NCI-H2107 (cell line): Measurements from ENCODE around the gene CPM.

Experiments
- DNase-seq: peaks from one replicate; lab custom pipeline; 2025; lab: John Stamatoyannopoulos, UW

The CPM gene

GRCh38 chr12:68956466-68956865 is 23.5 kb upstream of the CPM start:
- no peak for DNase-seq

GRCh38 chr12:68954811-68955210 is 21.8 kb upstream of the CPM start:
- no peak for DNase-seq

GRCh38 chr12:68953536-68953935 is 20.6 kb upstream of the CPM start:
- DNase-seq, result no peak

DNA sequence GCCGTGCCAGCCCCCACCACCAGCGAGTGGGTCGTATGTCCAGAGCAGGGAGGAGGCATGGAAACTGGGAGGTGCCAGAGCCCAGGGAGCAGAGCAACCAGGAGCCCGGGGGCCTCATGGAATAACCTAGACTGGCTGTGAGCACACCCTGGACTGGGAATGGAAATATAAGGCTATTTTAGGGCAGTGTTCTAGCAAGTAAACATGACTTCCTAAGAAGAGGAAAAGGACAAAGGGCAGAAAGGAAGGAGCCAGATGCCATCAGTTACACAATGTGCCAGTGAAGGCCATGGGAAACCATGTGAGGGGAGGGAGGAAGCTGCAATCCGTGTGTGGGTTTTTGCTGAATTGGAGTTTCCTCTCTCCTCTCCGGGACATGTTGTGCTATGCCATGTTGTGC is 18.7 kb upstream of the CPM start:
- DNase-seq, result no peak

DNA sequence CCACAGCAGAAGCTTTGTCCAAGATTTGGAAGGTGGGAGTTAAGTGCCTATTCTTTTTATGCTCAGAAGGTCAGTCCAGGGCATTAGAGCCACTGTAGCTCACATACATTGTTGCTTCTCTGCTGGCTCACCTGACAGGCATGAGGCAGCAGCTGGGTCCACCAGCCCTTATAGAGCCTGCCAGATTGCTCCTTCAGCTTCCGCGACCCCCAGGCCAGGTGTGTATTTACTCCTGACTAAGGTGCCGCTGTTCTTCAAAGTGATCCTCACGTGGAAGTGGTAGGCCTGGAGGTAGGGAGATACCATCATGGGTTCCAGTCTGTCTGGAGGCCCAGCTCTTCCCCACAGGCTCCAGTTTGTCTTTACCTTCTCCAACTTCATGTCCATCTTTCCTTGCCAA is 17.5 kb upstream of the CPM start:
- no peak for DNase-seq

DNA sequence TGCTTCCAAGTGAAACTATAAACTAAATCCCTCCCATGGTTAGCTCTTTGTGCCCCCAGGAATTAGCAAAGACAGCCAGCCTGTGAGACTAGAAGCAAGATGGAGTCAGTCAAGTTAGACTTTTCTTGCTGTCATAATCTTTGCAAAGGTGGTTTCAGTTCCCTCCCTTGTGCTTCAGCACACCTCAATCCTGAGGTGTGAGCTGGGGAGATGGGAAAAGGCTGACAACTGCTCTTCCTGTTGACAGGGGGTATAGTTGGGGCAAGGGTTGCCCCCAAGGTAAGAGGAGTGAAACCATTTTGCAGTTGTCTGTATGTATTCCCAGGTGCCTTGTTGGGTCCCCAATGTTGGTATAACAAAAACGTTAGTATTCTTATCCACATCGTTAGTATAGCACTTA is 12.3 kb upstream of the CPM start:
- no peak for DNase-seq

- no peak for DNase-seq
These were observed 11.5 kb upstream of the CPM start for GRCh38 chr12:68944296-68945076.

DNA sequence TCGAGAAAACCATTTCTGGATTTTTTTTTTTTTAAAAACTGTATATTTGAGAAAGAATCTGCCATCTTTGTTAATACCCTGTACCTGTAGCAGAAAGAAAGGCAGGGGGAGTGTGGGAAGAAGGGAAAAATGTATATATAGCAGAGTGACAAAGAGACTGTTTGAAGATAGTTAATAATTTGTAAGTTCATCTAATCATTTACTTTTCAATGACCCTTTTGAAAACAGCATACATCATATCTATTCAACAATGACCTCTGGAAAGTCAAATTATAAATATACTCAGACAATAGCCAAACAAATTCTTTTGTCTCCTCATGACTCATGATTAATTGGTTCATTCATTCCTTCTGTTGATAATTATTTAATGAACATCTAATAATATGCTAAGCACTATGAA is 10.9 kb upstream of the CPM start:
- no peak for DNase-seq

DNA sequence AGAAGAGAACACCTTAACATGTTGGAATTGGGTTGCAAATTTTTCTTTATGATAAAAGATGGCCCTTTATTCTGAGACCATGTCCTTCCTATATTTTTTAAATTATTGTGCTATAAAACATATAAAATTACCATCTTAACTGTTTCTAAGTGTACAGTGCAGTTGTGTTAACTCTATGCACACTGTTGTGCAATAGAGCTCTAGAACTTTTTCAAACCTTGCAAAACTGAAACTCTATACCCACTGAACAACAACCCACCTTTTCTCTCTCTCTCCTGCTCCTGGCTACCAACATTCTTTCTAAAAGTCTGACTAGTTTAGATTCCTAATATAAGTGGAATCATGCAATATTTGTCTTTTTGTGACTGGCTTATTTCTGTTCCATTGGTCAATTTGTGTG is 7.8 kb upstream of the CPM start:
- no peak for DNase-seq

GRCh38 chr12:68939505-68939904 is 6.5 kb upstream of the CPM start:
- DNase-seq, result no peak

GRCh38 chr12:68934392-68934791 is 1.4 kb upstream of the CPM start:
- DNase-seq, result no peak

GRCh38 chr12:68932128-68932960 is 627 bp downstream of the CPM start:
- DNase-seq, result no peak

DNA sequence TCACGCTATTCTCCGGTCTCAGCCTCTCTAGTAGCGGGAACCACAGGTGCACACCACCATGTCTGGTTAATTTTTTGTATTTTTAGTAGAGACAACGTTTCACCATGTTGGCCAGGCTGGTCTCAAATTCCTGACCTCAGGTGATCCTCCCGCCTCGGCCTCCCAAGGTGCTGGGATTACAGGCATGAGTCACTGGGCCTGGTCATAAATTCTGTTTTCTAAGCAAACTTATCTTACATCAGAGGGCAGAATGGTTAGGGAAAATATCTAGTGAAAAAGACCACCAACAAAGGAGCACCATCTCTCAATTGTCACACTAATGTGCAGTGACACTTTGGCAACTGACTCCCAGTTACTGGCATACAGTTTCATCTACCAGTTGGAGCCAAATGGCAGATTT is 2.8 kb downstream of the CPM start:
- no peak for DNase-seq

DNA sequence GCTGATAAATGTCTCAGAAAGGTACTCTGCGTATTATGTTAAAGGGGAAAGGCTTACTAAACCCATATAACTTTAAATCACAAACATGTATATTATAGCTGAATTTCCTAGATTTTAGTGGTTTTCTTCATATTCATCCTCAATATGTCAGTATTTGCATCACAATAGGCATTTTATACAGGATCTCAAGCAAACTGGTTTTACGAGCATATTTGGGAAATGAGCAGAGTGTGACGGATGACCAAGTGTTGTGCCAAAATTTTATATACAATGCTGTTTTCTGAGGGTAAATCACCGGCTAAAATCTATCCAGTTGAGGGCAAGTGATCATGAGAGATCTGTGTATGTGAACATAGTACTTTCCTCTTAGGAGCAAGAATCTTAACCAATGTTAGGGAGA is 8.4 kb downstream of the CPM start:
- DNase-seq, result no peak

GRCh38 chr12:68919581-68920239 is 13.3 kb downstream of the CPM start:
- no peak for DNase-seq

GRCh38 chr12:68918960-68919359 is 14.0 kb downstream of the CPM start:
- no peak for DNase-seq

DNA sequence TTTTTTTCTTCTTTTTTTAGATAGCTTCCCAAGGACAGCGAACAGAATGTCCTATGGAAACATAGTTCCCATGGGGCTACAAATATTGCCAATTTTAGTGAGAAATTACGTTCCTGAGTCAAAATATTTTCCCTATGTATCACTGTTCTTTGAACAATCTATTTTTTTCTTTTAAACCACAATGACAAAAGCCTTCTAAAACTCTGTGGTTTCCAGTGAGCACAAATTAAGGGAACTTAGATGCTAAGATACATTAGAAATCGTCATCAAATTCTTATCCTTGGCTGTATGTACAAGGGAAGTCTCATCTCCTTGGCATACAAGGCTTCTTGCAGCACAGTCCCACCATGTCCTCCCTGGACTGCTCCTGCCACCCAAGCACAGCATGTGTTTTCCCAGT is 17.9 kb downstream of the CPM start:
- no peak for DNase-seq

GRCh38 chr12:68913682-68914081 is 19.3 kb downstream of the CPM start:
- DNase-seq, result no peak

DNA sequence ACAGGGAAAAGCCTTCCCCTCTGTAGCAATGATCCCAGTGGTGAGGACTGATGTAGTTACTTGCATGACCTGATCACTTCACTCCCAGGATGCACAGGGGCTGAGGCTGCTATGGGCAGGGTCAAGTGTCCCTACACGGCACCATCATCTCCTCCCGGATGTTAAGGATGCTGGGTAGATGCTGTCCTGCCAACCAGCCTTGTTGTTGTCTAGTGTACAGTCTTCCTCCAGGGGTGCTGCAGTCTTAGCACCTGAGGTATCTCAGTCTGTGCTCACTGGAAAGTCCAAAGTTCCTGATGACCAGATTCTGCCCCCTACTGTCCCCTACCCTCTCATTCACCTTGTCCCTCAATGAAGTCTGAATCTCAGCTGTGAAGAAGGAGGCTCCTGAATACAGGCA is 20.1 kb downstream of the CPM start:
- no peak for DNase-seq

GRCh38 chr12:68911197-68911718 is 21.7 kb downstream of the CPM start:
- no peak for DNase-seq

DNA sequence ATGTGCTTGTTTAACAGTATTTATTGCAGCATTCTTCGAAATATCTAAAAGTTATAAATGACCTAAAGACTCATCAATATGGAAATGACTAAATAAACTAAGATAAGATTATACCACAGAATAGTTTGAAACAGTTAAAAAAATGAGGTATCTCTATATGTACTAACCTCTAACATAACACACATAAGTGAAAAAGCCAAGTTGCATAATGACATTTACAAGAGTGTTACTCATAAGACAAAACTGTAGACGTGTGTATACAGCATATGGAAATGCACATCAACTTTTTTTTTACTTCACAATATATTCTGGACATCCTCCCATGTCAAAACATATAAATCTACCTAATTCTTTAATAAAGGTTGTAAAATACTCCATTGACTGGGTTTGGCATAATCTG is 22.8 kb downstream of the CPM start:
- no peak for DNase-seq

DNA sequence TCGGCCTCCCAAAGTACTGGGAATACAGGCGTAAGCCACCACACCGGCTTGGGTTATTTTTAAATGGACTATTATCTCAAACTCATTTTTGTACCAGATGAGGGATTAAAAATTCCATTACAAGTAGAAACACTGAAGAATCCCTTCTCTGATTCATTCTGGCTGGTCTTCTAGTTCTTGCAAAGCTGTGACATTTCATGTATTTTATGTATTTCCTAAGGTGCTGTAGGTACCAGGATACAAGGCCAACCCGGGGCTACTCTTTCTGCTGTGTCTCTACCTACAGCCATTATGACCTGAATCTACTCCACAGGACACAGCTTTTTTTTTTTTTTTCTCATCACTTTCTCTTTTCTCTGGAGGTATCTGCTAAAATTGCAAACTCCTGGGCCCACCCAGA is 24.9 kb downstream of the CPM start:
- no peak for DNase-seq

- DNase-seq, result no peak
These were observed 27.2 kb downstream of the CPM start for GRCh38 chr12:68905733-68906132.
